Endothelial cell of umbilical vein (primary cell): ENCODE data around the gene SELENBP1. TPM values are rescaled to one million over a fixed set of nuclear protein-coding genes. Genes with fewer than 3 reads are reported as not detected.

Experiments
- BruUV-seq: library from RNA; stranded (reverse); fragments of 400-500 nt; replicated peaks from 2 replicates; lab custom pipeline; 2021; lab: Mats Ljungman, UMichigan
- CTCF ChIA-PET: fragments of 300-600, 350-600 bp; sonication (Branson Sonifier 250); formaldehyde crosslinking; loops from one replicate; lab custom pipeline; 2021; ENCODE audit warnings: antibody characterized with exemption, inconsistent platforms; lab: Charles Lee
- POLR2A ChIA-PET: fragments of 300-600, 350-600 bp; sonication (Branson Sonifier 250); formaldehyde crosslinking; loops from one replicate; lab custom pipeline; 2021; ENCODE audit warnings: antibody characterized with exemption, inconsistent platforms; lab: Charles Lee
- DNase-seq: peaks from one replicate; pipeline ENCODE4 v3.0.0-alpha.2; 2011; ENCODE audit warnings: low read depth, low spot score
- FAIRE-seq: peaks from 2 replicates; lab custom pipeline; 2011; peaks lifted over from hg19 to GRCh38; lab: Jason Lieb, UNC
- H2AFZ ChIP-seq: 2 replicates; pipeline ENCODE4 v1.6.0; 2012; ENCODE audit warnings: low read depth, low read length, control low read depth, inconsistent platforms
- H3K27ac ChIP-seq: 2 replicates; pipeline ENCODE4 v1.5.1; 2011; ENCODE audit warnings: low read depth, mild to moderate bottlenecking, control low read depth, low read length, moderate library complexity; ENCODE audit not compliant: insufficient read depth
- H3K27me3 ChIP-seq, 2 experiments: 2 replicates each; pipeline versions ENCODE4 v1.6.0 to v1.6.1; 2011; ENCODE audit warnings: low read length in 2 of 2, mixed read lengths in 1 of 2; ENCODE audit not compliant: control insufficient read depth in 2 of 2, insufficient read depth in 2 of 2
- H3K36me3 ChIP-seq, 2 experiments: 2 replicates in 1 of 2; 3 replicates in 1 of 2; pipeline ENCODE4 v1.5.1; 2011; ENCODE audit warnings: low read length in 2 of 2, mild to moderate bottlenecking in 1 of 2, moderate library complexity in 1 of 2; ENCODE audit not compliant: control insufficient read depth in 2 of 2, insufficient read depth in 2 of 2; ENCODE audit errors: extremely low read depth in 1 of 2
- H3K4me1 ChIP-seq: 3 replicates; pipeline ENCODE4 v1.5.1; 2011; ENCODE audit warnings: mild to moderate bottlenecking, low read length; ENCODE audit not compliant: control insufficient read depth, insufficient read depth; ENCODE audit errors: extremely low read depth
- H3K4me2 ChIP-seq: 2 replicates; pipeline ENCODE4 v1.6.1; 2011; ENCODE audit warnings: low read length, control low read depth, mixed read lengths; ENCODE audit not compliant: insufficient read depth
- H3K4me3 ChIP-seq, 3 experiments: fragments of 200-600 bp in 1 of 3; sonication (generic), shearing (Covaris generic) in 1 of 3; replicated peaks in 1 of 3; 2 replicates each; pipeline ENCODE4 v1.5.1; 2011 to 2016; ENCODE audit warnings: control low read depth in 3 of 3, low read length in 3 of 3, mild to moderate bottlenecking in 2 of 3, inconsistent platforms in 1 of 3, low read depth in 1 of 3, moderate library complexity in 1 of 3; ENCODE audit not compliant: insufficient read depth in 1 of 3
- H3K79me2 ChIP-seq: 2 replicates; pipeline ENCODE4 v1.6.0; 2012; ENCODE audit warnings: low read length, inconsistent platforms; ENCODE audit not compliant: control insufficient read depth, insufficient read depth
- H3K9ac ChIP-seq: replicated peaks from 2 replicates; pipeline ENCODE3; 2011; ENCODE audit warnings: low read length, control low read depth; ENCODE audit not compliant: insufficient read depth; ENCODE audit errors: extremely low read depth
- H3K9me1 ChIP-seq: replicated peaks from 3 replicates; pipeline ENCODE4 v1.6.0; 2011; ENCODE audit warnings: mild to moderate bottlenecking, low read length; ENCODE audit not compliant: control insufficient read depth, insufficient read depth; ENCODE audit errors: extremely low read depth
- H3K9me3 ChIP-seq: replicated peaks from 2 replicates; pipeline ENCODE4 v1.5.1; 2012; ENCODE audit warnings: low read length, inconsistent platforms; ENCODE audit not compliant: control insufficient read depth, insufficient read depth
- H4K20me1 ChIP-seq: replicated peaks from 2 replicates; pipeline ENCODE3; 2011; ENCODE audit warnings: mild to moderate bottlenecking, low read length; ENCODE audit not compliant: control insufficient read depth, insufficient read depth; ENCODE audit errors: extremely low read depth
- EZH2 ChIP-seq: IDR thresholded peaks from 2 replicates; pipeline ENCODE4 v1.6.1; 2012; ENCODE audit warnings: borderline replicate concordance, low read depth, mild to moderate bottlenecking, moderate library complexity, low read length, inconsistent platforms; ENCODE audit not compliant: severe bottlenecking
- FOS ChIP-seq: IDR thresholded peaks from 2 replicates; pipeline ENCODE4 v1.6.1; 2011; ENCODE audit warnings: mild to moderate bottlenecking, low read length, moderate library complexity, borderline replicate concordance; ENCODE audit not compliant: insufficient read depth
- GATA2 ChIP-seq: IDR thresholded peaks from 2 replicates; pipeline ENCODE4 v1.7.0; 2011; ENCODE audit warnings: low read depth, mild to moderate bottlenecking, moderate library complexity, mixed read lengths, low read length; ENCODE audit not compliant: insufficient read length, insufficient read depth
- JUN ChIP-seq: IDR thresholded peaks from 2 replicates; pipeline ENCODE4 v1.6.1; 2011; ENCODE audit warnings: borderline replicate concordance, low read depth; ENCODE audit not compliant: insufficient read length, insufficient read depth
- MAX ChIP-seq: IDR thresholded peaks from 2 replicates; pipeline ENCODE4 v1.6.1; 2011; ENCODE audit not compliant: insufficient read depth, insufficient read length
- MYC ChIP-seq: IDR thresholded peaks from one replicate; pipeline ENCODE4 v1.6.1; 2011; ENCODE audit warnings: mild to moderate bottlenecking, low read depth, low read length
- POLR2A ChIP-seq: IDR thresholded peaks from 2 replicates; pipeline ENCODE4 v1.6.1; 2012; ENCODE audit warnings: low read depth, mild to moderate bottlenecking, control low read depth, low read length
- POLR2AphosphoS5 ChIP-seq: IDR thresholded peaks from 2 replicates; pipeline ENCODE4 v1.6.1; 2012; ENCODE audit warnings: low read depth, mild to moderate bottlenecking, control low read depth, low read length, moderate library complexity; ENCODE audit not compliant: insufficient read depth
- dilution Hi-C: fragments of 300-500 bp; cut with MboI; formaldehyde crosslinking; loops from one replicate; pipeline ENCODE4 v1.15.0; 2019; ENCODE audit warnings: low sequenced_read_pairs; ENCODE audit not compliant: extremely low pct_ligation_motif_present
- intact Hi-C: fragments of 100-400 bp; cut with micrococcal nuclease; formaldehyde crosslinking; loops from one replicate; pipeline ENCODE4 v1.10.0; 2022
- polyA plus RNA-seq, 4 experiments: library from polyadenylated mRNA; depleted of rRNA in 3 of 4; stranded (reverse) in 3 of 4; unstranded in 1 of 4; fragments of >200 nt; gene quantifications; 2 replicates each; pipeline versions ENCODE4 v1.2.1 to v1.2.3, GENCODE V29; 2011 to 2012; ENCODE audit warnings: missing spikeins in 1 of 4
- total RNA-seq: library from RNA; stranded (reverse); gene quantifications from 2 replicates; pipeline ENCODE4 v1.2.3, GENCODE V29; 2021
- TF ChIP-seq, protein P1 (sequence below), 2 donors: IDR thresholded peaks; 1 replicate in 1 of 2; 2 replicates in 1 of 2; pipeline ENCODE4 v1.5.1; 2011; ENCODE audit warnings: low read length in 2 of 2, mild to moderate bottlenecking in 2 of 2, moderate library complexity in 2 of 2, control low read depth in 1 of 2, inconsistent platforms in 1 of 2, low read depth in 1 of 2; ENCODE audit not compliant: insufficient read depth in 1 of 2; ENCODE audit errors: extremely low read depth in 1 of 2

SELENBP1 gene
- total and polyA plus RNA-seq, 2 donors (not counting 3 experiments of a cell fraction or from before 2014, with no cell fraction given), result 18.0 to 40.6 TPM

DNA sequence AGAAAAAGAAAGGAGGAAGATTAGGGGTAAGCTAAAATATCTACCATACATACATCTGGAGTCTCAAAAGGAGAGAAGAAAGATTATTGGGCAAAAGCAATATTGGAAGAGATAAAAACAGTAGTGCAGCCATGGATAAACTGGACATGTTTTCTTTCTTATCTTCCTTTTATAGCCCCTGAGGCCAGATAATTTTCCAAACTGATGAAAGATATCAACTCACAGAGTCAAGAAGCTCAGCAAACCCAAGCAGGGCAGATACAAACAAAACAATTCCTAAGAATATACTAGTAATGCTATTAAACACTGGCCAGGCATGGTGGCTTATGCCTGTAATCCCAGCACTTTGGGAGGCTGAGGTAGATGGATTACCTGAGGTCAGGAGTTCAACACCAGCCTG lies 21.1 kb upstream of the SELENBP1 start:
- FAIRE-seq (no peak), DNase-seq (no peak)
- Histone ChIP-seq H3K4me3 (no peak overlapping the region), H3K4me1 (no peaks in the 10 kb centered on the region), H3K9me3 (no peaks in the 10 kb centered on the region), H3K9ac (no peak overlapping the region), H3K27ac (no peak overlapping the region), H3K79me2 (no peaks in the 10 kb centered on the region), H4K20me1 (no peaks in the 10 kb centered on the region), H2AFZ (no peak overlapping the region), H3K27me3 (peaks cover 0 to 2% of the 10 kb centered on the region in 2 experiments), H3K36me3 (no peaks in the 10 kb centered on the region), H3K9me1 (no peaks in the 10 kb centered on the region), H3K4me2 (no peak overlapping the region)
- intact Hi-C loops (no loop called here), dilution Hi-C loops (no loop called here)
- no TSS peak for BruUV-seq
- ChIA-PET CTCF (interaction anchor here (1.2 to 2.1 kb wide), 2 partner anchors 9 to 53 kb away, joined by 3 to 7 read pairs; no protein-coding TSS in a partner anchor), POLR2A (no interaction called here)
- TF ChIP-seq MYC, result no peak
- no peak for TF ChIP-seq MAX

DNA sequence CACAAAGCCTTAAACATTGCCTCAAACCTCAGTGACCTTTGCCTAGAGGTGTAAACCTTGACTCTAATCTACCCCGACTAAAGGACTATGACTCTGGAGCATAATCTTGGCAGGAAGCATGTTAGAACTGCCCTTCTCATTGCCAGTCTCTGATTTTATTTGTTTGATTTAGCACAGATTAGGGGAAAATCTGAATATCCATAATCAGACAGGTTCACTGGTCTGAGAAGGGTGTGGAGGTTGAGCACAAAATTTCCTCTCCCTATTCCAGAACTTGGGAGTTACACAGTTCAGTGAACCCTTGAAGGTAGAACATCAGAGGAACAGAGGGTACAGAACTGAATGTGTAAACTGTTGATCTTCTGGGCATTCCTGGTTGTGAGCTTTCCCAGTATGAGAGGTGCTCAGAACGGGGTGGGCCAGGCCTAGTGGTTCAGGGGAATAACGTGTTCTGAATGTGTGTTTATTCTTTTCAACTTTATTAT lies 18.6 kb upstream of the SELENBP1 start:
- H3K9me3 ChIP-seq, result no peaks in the 10 kb centered on the region
- no peak overlapping the region for H3K27ac ChIP-seq
- no peak overlapping the region for H2AFZ ChIP-seq
- H3K4me3 ChIP-seq, result no peak overlapping the region
- H3K79me2 ChIP-seq, result no peaks in the 10 kb centered on the region
- no peak overlapping the region for H3K9ac ChIP-seq
- no peak for FAIRE-seq
- intact Hi-C loops (no loop called here), dilution Hi-C loops (no loop called here)
- no peaks in the 10 kb centered on the region for H4K20me1 ChIP-seq
- H3K27me3 ChIP-seq, result peaks cover 0 to 5% of the 10 kb centered on the region in 2 experiments
- H3K36me3 ChIP-seq, result no peaks in the 10 kb centered on the region
- H3K9me1 ChIP-seq, result no peaks in the 10 kb centered on the region
- no peak for TF ChIP-seq EZH2
- no peak for TF ChIP-seq MAX
- no peak for TF ChIP-seq POLR2AphosphoS5
- TF ChIP-seq JUN, result no peak
- TF ChIP-seq POLR2A, result no peak
- TF ChIP-seq FOS, result no peak
- no peak for TF ChIP-seq MYC
- TF ChIP-seq, protein P1, sequence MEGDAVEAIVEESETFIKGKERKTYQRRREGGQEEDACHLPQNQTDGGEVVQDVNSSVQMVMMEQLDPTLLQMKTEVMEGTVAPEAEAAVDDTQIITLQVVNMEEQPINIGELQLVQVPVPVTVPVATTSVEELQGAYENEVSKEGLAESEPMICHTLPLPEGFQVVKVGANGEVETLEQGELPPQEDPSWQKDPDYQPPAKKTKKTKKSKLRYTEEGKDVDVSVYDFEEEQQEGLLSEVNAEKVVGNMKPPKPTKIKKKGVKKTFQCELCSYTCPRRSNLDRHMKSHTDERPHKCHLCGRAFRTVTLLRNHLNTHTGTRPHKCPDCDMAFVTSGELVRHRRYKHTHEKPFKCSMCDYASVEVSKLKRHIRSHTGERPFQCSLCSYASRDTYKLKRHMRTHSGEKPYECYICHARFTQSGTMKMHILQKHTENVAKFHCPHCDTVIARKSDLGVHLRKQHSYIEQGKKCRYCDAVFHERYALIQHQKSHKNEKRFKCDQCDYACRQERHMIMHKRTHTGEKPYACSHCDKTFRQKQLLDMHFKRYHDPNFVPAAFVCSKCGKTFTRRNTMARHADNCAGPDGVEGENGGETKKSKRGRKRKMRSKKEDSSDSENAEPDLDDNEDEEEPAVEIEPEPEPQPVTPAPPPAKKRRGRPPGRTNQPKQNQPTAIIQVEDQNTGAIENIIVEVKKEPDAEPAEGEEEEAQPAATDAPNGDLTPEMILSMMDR (IDR thresholded peaks at IDR 0.05; ENCODE audit: extremely low read depth in 1 of 2, insufficient read depth in 1 of 2, low read depth in 1 of 2, low read length in 2 of 2), result no peak
- no peak for TF ChIP-seq GATA2
- no peak overlapping the region for H3K4me2 ChIP-seq
- H3K4me1 ChIP-seq, result no peaks in the 10 kb centered on the region
- BruUV-seq, result no TSS peak
- ChIA-PET CTCF (interaction anchor here (1.4 kb wide), 1 partner anchor 51 kb away, joined by 3 read pairs; no protein-coding TSS in a partner anchor), POLR2A (no interaction called here)
- no peak for DNase-seq
